ENCODE measurements around the gene PNMA1.

- TF ChIP-seq CTCF (conservative IDR thresholded peaks at IDR 0.05; ENCODE audit: low read length) (no peak), EZH2phosphoT487 (IDR thresholded peaks at IDR 0.05; ENCODE audit: borderline replicate concordance, low read depth, low read length) (no peak)
Measured at GRCh38 chr14:73738518-73739173, 24.5 kb upstream of the PNMA1 start.
